NCI-H1694 treated with DMSO at 0.1 percent for 48 hours (cell line): ENCODE results near the gene TBC1D10B.
"Not testable (repeated sequence)": the region's sequence is repeated elsewhere in the genome, so short reads cannot be mapped to it uniquely, and the experiment has no call there.

ENCODE experiments used
- DNase-seq: peaks from one replicate; lab custom pipeline; 2025; lab: John Stamatoyannopoulos, UW

The TBC1D10B gene

GRCh38 chr16:30324220-30324619 lies 46.1 kb downstream of the TBC1D10B start:
- not testable (repeated sequence) for DNase-seq

GRCh38 chr16:30318647-30319046 lies 51.6 kb downstream of the TBC1D10B start:
- DNase-seq: not testable (repeated sequence)

- not testable (repeated sequence) for DNase-seq
Measured at GRCh38 chr16:30310937-30311336, 59.4 kb downstream of the TBC1D10B start.

GRCh38 chr16:30309255-30309654 lies 61.0 kb downstream of the TBC1D10B start:
- DNase-seq: not testable (repeated sequence)
